HG03432 (cell line): ENCODE data around the gene SLC6A11.

Experiments used
- ATAC-seq: cut with Tn5 transposase; IDR thresholded peaks from one replicate; pipeline ENCODE4 v1.9.1; 2021; ENCODE audit warnings: mild to moderate bottlenecking, moderate library complexity; ENCODE audit not compliant: unreplicated experiment

Gene SLC6A11

DNA sequence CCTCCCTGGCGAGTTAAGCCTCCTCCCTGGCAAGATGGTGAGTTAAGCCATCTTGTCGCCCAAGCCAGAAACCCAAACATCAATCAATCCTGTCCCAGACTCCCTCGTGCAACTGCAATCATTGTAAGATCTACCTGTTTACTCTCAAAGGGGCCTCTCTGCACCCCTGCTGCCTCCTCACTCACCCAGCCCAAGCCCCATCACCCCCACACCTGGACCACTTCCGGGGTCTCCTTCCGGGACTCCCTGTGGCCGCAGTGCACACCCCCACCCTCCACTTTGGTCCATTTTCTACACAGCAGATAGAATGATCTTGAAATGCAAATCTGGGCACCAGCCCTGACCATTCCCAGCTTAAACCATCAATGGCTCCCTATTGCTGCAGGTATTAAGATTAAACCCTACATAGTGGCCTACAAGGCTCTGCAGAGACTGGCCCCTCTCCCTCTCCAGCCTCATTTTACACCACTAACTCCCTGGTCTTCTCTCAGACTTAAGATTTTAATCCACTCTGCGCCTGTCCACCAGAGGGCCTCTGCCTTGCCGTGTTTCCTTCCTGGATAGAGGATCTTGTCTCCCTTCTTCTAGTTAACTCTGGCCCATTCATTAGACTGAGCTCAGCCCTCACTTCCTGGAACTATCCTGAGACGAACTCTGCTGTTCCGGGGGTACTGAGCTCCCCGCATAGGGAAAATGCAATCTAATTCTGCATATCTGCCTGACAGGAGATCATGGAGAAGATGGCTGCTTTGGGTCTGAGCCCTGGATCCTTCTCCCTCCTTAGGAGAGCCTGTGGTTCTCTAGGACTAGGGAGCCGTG is 134.7 kb downstream of the SLC6A11 start:
- ATAC-seq, result no peak

DNA sequence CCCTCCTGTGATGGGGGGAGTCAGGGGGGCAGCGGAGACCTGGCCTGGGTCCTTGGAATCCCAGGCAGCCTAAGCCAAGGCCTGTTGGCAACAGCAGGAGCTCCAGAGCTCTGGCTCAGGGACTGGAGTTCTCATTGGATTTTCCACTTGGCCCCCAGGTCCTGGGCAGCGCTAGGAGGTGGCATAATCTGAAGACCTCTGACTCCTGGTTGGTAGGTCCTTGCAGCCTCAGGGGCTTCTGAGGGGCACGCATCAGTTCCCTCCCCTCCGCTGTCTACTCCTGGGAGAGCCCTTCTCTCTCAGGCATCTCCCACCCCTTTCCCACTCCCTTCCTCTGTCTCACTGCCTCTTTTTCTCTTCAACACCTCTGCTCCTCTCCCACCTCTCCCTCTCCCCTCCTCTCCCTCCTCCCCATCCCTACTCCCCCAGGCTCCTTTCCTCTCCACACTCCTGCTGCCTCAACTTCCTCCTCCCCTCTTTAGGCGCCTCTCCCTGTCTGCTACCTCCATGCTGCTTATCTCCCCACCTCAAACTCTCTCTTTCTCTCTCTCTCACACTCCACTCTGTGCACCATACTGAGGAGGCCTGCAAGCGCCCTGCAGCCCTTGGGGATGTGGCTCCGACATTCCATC is 135.4 kb downstream of the SLC6A11 start:
- no peak for ATAC-seq

DNA sequence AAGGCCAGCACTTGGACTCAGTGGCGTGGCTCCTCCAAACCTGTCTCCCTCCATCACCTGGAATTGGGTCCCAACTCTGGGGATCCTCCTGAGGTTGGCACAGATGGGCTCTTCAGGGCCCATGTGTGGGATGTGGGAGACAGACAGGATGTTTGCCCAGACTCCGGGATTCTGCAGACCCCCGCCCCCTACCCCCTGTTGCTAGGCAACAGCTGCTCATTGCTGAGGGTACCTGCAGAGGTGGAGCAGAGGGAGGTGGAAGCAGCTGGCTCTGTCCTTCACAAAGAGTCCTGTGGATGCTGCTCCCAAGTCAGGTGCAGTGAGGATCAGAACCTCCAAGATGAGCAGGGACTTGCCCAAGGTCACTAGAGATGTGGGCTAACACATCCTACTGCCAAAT is 136.5 kb downstream of the SLC6A11 start:
- no peak for ATAC-seq

DNA sequence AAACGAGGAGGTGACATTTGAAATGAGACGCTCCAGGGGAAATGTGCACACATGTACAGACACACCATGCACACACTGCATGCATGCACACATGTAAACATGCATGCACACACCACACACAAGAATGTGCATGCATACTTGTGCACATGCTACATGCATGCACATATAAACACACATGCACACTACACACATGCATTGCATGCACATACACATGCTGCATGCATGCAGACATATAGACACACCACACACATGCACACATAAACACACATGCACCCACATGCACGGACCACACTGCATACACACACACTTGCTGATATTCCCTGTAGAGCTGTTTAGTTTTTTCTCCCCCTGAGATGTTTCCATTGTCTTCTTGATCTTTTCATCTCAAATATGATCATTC is 138.7 kb downstream of the SLC6A11 start:
- no peak for ATAC-seq

DNA sequence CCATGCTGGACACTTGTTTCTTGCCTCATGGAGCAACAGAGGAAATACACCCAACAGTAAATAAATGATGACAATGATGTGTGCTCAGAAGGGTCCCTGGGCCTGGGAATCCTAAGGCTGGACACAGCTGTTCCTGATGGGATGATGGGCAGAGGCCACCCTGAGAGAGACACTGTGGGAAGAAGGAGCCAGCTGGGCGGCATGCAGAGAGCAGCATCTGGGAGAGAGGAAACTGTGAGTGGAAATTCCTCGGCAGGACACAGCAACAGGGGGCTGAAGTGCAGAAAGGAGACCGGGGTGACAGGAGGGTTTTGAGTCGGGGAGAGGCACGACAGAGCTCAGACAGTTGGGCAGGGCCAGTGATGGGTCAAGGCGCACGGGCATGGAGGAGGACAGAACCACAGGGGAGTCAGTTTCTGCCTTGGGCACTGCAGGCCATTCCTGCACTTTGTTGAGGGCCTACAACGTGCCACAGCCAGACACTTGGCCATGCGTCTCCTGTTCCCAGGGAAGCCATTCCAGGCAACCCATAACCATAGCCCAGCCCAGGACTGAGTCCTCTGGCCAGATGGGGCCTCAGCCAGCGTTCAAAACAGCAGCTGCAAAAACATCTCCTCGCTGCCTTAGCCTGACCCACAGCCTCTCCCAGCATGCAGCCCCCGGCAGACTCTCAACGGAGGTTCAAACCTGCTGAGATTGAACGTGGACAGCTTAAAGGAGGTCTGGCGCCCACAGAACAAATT is 139.9 kb downstream of the SLC6A11 start:
- no peak for ATAC-seq

DNA sequence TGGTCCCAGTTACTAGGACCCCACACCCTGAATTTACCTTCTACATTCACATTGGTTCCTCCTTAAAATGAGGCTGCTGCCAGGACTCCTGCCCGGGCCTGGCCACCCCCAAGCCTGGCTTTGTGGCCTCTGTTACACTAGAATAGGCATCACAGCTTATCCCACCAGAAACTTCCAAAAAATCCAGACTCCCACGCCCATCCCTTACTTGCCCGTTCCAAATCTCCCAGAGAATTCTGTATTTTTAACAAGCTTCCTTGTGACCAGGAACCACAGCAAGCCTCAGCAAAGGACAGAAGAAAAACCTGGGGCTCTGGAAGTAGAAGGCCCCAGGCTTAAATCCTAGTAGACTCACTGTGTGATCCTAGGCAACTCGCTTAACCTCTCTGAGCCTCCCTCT is 140.5 kb downstream of the SLC6A11 start:
- no peak for ATAC-seq

DNA sequence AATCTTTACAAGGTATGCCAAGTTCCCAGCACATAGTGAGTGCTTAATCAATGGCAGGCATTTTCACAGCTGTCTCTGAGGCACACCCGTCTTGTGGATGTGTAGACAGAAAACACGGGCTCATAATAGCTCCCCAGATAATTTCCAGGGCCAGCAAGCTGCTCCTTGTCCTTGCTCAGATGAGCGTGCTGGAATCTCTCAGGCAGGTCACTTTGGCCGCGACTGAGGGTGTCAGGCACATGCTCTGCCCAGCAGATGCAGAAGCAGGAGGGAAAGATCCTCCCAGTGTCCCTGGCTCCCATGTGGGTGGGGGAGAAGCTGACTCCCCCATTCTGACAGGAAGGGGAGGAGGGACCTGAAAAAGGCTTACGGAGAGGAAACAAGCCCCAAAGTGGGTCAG is 141.0 kb downstream of the SLC6A11 start:
- ATAC-seq, result no peak

DNA sequence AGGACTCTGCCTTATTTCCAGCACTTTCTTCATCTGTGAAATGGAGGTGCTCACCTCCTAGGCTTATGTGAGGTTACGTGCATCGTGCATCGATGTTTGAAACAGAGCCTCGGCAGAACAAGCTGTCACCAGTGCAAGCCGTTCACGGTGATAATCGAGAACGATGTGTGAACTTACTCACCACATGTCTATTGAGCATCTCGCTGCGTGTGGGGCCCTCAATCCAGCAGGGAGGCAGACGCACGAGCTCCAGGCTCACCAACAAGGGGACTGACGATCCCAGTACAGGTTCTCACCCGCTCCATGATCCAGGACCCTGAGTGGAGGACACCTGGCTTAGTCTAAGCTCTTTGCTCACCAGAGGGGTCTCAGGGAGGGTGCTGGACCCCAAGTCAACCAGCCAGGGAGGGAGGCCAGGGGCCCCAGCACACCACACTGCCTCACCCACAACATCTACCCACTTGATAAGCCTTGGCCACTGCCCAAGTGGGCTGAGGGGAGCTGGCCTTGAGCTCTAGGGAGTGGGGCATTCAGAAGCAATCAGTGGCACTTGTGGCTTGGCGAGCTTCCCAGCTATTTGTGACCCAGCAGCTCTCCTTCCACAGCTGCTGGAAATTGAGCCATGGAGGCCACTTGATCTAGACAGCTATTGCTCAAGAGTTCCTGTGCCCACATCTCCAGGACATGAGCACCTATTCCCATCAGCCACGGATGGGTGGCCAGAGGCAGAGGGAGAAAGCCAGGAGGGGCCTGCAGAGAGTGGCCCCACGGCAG is 142.1 kb downstream of the SLC6A11 start:
- ATAC-seq, result no peak

DNA sequence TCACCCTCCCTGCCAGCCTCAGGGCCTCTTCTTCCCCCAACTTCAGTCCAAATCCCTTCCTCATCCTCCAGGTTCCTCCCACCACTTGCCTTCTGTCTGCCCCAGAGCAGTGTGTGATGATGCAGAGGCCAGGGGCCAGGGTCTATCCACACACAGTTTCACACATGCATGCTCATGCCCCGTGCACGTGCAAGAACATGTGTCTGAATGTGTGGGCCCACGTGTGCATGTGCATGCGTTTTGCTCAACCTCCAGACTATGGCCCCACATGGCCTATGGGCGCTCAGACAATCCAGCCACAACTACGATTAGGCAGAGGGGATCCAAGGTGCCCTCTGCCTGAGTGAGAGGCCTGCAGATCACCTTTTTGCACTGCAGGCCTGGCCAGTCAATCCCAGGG is 144.2 kb downstream of the SLC6A11 start:
- no peak for ATAC-seq

DNA sequence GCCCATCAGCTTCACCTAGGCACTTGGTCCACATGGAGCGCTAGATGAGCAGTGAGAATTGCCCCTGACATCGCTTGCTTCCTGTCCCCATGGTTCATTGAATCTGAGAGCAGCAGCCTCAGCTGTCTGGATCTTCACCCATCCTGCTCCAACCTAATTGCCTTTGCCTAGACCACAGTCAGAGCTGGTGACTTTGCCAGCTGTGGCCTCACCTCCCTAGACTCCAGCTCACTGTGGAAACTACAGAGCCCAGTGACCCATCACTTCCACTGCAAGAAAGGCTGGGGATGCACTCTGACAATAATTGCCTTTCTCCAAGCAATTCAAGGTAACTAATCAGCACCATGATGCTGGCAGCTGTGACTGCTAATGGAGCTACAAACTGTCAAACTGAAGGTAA is 145.9 kb downstream of the SLC6A11 start:
- ATAC-seq, result no peak

DNA sequence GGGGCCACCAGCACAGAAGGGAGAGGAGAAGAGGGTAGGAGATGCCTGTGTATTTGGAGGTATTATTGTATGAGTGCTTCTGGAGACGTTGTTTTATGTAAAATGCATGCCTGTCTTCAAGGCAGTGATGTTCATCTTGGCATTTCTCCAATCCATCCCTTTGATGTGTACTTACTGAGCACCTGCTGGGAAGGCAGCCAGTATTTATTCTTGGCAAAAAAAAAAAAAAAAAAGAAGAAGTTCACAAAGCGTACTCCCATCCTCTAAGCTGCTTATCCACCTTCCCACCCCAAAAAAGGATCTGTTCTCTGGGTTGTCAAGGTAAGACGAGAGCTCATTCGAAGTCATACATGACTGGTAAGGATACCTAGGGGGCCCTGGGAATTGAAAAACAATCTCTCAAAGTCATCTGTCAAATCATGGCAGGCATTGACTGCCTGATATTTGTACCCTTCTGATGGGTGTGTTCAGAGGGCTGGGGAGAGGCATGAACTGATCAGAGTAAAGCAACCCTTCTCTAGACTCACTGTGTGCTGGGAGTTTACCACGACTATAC is 146.5 kb downstream of the SLC6A11 start:
- no peak for ATAC-seq

DNA sequence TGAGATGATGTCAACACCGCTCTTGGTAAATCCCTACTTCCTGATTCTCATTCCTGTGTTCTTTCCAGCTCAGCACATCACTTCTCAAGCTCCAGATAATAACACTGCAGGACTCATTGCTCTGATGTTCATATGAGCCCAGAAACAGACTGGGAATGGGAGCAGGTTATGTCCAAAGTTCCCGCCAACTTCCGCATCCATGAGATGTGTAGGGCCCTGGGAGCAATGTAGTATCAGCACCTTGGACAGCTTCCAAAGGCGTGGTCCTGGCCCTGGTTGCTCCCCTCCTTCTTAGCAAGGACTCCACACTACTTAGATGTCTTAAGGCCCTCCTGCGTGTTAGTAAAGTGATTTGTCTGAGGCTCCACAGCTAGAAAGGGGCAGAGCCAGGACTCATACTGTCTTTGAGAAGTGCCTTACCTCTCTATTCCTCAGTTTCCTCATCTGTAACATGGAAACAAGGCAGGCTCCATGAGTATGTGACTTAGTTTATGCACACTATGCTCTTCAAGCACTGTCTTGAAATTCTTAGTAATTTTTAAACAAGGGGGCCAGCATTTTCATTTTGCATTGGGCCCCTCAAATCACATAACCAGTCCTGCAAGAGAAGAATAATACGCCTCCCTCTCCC is 148.6 kb downstream of the SLC6A11 start:
- no peak for ATAC-seq

DNA sequence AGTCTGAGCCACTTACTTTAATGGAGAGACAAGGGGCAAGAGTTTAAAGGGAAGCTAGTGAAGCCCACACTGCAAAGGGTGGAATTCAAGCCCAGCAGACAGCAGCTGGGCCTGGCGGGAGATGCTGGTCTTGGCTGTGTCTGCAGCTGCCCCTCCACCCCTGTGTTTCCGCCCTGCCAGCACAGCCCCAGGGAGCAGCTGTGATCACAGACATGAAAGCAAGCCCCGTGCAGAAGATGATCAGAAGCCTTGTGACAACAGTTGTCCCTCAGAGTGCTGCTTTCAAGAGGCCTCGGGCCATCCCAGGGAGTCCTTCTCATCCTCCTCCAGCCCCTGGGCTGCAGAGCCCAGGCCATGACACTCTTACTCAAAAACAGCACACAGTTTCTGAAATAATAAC is 152.4 kb downstream of the SLC6A11 start:
- no peak for ATAC-seq

DNA sequence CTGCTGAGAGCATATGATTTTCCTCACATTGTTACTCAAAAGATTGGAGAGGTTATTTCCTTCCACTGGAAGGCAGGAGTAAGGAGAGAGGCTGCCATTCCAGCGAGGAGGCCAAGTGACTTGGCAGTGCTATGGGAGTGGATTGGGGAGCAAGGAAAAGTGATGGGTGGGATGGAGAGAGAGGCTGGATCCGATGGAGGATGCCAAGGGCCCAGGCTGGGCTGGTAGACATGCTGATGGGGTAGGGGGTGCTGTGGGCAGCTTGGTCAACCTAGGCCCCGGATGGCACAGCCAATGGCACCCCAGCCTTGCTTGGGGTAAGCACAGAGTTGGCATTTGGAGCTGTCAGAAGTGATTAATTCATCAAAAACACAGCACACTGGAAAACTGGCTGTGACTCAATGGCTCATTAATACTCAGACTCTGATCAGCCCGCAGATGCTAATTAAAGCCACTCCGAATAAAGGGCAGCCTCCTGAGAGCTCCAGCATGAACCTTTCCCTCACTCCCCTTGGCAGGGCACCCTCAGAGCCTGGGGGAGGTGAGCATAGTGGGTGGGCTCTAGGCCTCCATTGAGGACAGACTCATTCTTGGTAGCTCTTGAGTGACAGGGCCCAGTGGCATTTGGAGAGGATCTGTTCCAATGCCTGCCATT is 154.4 kb downstream of the SLC6A11 start:
- ATAC-seq, result no peak

DNA sequence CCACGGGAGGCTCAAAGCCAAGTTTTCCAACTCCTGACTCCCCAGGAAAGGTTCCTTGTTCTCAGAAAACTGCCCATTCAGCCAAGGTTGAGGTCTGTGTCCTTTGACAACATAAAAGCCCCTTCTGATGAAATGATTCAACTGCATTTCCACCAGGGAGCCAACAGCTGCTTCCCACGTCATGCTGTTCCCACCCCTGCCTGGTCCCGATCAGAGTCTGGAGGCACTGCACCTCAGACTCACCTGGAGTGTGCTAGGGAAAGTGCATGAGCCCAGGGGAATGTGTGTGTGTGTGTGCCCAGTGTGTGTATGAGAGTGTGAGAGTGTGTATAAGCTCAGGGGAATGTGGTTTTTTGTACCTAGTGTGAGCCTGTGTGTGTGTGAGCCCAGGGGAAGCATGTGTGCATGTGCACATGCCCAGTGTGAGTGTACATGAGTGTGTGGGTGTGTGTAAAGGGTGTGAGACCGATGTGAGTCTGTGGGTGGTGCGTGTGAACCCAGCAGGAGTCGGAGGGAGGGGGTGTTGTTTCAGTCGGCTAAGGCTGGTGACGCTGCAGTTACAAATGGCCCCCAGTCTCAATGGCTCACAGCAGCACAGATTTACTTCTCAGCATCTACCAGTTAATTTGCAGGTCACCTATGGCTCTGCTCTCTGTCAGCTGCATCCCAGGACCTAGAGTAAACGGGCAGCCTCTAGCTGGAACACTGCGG is 156.2 kb downstream of the SLC6A11 start:
- no peak for ATAC-seq

DNA sequence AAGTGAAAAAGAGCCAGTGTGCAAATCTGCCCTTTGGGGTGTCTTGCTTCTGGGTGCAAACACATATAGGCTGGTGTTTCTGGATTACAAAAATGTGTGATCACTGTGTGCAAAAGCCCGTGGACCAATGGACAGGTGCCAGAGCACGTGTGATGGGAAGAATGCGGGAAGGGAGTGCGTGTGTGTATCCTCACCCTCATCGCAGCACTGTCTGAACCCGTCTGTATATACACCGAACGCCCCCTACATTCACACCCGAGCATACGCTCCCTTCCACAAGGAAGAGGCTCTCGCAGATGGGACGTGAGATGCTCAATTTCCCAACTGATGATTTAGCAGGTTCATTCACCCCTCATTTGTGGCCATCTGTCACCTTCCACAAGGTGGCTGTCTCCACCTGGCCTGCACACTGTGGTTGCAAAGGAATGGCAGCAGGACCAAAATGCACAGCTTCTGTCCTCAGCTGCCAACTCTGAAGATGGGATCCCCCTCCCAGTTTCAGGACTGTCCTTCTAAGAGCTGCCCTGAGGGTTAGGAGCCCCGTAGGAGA is 157.1 kb downstream of the SLC6A11 start:
- ATAC-seq, result no peak

DNA sequence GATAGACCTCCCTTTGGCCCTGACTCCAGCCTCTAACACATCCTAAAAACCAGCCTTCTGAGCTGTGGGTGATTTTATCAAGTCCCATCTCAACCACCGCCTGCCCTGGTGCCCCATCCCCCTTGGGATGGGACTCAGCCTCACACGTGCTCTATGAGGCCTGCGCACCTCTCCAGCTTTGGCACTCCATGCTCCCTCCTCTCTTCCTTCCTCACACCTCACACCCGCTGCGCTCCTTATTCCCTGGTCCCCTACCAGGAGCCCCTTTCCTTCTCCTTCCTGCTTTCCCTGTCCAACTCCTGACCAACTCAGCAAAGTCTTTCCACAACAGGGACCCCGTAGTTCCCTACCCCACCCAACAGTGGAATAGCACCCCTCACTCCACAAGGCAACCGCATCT is 158.1 kb downstream of the SLC6A11 start:
- ATAC-seq, result no peak

DNA sequence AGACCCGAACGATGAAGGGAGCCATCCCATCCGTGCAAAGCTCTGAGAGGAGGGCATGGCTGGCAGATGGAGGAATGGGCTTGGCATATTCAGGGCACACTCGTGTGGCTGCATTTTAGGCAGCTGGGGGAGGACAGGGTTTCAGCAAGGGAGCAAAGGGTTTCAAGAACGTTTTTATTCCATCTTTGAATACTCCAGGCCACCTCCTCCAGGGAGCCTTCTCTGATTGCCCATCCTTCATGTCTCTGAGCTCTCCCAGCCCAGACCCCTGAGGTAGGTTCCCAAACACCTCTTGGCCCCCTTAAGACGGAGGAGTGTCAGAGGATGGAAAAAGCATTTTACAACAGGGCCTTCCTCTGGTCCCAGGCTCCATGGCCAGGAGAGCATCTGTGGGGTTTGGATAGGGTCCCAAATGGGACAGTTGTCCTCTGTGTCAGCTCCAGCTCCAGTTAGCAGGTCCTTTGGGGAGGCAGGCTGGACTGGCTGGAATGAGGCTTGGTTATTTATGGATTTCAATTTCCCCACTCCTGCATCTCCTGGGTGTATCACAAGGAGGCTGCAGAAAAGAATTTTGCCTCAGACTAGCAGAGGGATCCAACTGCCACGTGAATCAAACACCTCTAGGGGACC is 158.8 kb downstream of the SLC6A11 start:
- ATAC-seq, result no peak
